GM23338 (cell line): ENCODE results near the gene SRGAP2C.
"Not testable (repeated sequence)": the region's sequence is repeated elsewhere in the genome, so short reads cannot be mapped to it uniquely, and the experiment has no call there.

Experiments used
- EZH2 ChIP-seq: fragments of 200-600 bp; sonication (generic); IDR thresholded peaks from one replicate; pipeline ENCODE4 v1.8.0; 2017; ENCODE audit warnings: antibody characterized with exemption, mild to moderate bottlenecking, low read depth; ENCODE audit not compliant: unreplicated experiment
- EZH2phosphoT487 ChIP-seq: fragments of 200-600 bp; sonication (generic); IDR thresholded peaks from one replicate; pipeline ENCODE4 v1.8.1; 2018; ENCODE audit warnings: antibody characterized with exemption; ENCODE audit not compliant: unreplicated experiment
- JUNB ChIP-seq: IDR thresholded peaks from one replicate; pipeline ENCODE4 v1.6.1; 2016; ENCODE audit warnings: antibody characterized with exemption; ENCODE audit not compliant: unreplicated experiment
- POLR2AphosphoS5 ChIP-seq: IDR thresholded peaks from 2 replicates; pipeline ENCODE4 v1.6.1; 2016; ENCODE audit warnings: antibody characterized with exemption, low read depth
- REST ChIP-seq: IDR thresholded peaks from one replicate; pipeline ENCODE4 v1.6.1; 2018; ENCODE audit warnings: antibody characterized with exemption; ENCODE audit not compliant: unreplicated experiment
- TF ChIP-seq, protein P1 (sequence below), 2 experiments: fragments of 200-600 bp in 1 of 2; sonication (generic) in 1 of 2; conservative IDR thresholded peaks; 2 replicates each; pipeline versions ENCODE4 v1.5.1 to v1.6.1; 2016 to 2017; ENCODE audit warnings: antibody characterized with exemption in 2 of 2, low read depth in 2 of 2, mild to moderate bottlenecking in 2 of 2, moderate library complexity in 1 of 2
- TF ChIP-seq, protein P2 (sequence below): IDR thresholded peaks from 2 replicates; pipeline ENCODE4 v1.6.1; 2016; ENCODE audit warnings: antibody characterized with exemption

GRCh38 chr1:121157609-121158008 lies 27.2 kb upstream of the SRGAP2C start:
- TF ChIP-seq, protein P1, sequence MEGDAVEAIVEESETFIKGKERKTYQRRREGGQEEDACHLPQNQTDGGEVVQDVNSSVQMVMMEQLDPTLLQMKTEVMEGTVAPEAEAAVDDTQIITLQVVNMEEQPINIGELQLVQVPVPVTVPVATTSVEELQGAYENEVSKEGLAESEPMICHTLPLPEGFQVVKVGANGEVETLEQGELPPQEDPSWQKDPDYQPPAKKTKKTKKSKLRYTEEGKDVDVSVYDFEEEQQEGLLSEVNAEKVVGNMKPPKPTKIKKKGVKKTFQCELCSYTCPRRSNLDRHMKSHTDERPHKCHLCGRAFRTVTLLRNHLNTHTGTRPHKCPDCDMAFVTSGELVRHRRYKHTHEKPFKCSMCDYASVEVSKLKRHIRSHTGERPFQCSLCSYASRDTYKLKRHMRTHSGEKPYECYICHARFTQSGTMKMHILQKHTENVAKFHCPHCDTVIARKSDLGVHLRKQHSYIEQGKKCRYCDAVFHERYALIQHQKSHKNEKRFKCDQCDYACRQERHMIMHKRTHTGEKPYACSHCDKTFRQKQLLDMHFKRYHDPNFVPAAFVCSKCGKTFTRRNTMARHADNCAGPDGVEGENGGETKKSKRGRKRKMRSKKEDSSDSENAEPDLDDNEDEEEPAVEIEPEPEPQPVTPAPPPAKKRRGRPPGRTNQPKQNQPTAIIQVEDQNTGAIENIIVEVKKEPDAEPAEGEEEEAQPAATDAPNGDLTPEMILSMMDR (conservative IDR thresholded peaks at IDR 0.05; ENCODE audit: low read depth in 2 of 2): not testable (repeated sequence)
- not testable (repeated sequence) for TF ChIP-seq EZH2, POLR2AphosphoS5, EZH2phosphoT487, JUNB, REST
- TF ChIP-seq, protein P2, sequence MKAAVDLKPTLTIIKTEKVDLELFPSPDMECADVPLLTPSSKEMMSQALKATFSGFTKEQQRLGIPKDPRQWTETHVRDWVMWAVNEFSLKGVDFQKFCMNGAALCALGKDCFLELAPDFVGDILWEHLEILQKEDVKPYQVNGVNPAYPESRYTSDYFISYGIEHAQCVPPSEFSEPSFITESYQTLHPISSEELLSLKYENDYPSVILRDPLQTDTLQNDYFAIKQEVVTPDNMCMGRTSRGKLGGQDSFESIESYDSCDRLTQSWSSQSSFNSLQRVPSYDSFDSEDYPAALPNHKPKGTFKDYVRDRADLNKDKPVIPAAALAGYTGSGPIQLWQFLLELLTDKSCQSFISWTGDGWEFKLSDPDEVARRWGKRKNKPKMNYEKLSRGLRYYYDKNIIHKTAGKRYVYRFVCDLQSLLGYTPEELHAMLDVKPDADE: not testable (repeated sequence)
